HG02852 (cell line): Measurements from ENCODE around the gene TGM5.
"Not testable (repeated sequence)": the region's sequence is repeated elsewhere in the genome, so short reads cannot be mapped to it uniquely, and the experiment has no call there.

Experiments
- ATAC-seq: cut with Tn5 transposase; IDR thresholded peaks from one replicate; pipeline ENCODE4 v1.9.1; 2021; ENCODE audit warnings: mild to moderate bottlenecking, moderate library complexity; ENCODE audit not compliant: unreplicated experiment

The TGM5 gene

GRCh38 chr15:43246261-43246774, 20.4 kb downstream of the TGM5 start:
- ATAC-seq, result no peak

GRCh38 chr15:43244092-43244491, 22.6 kb downstream of the TGM5 start:
- no peak for ATAC-seq

DNA sequence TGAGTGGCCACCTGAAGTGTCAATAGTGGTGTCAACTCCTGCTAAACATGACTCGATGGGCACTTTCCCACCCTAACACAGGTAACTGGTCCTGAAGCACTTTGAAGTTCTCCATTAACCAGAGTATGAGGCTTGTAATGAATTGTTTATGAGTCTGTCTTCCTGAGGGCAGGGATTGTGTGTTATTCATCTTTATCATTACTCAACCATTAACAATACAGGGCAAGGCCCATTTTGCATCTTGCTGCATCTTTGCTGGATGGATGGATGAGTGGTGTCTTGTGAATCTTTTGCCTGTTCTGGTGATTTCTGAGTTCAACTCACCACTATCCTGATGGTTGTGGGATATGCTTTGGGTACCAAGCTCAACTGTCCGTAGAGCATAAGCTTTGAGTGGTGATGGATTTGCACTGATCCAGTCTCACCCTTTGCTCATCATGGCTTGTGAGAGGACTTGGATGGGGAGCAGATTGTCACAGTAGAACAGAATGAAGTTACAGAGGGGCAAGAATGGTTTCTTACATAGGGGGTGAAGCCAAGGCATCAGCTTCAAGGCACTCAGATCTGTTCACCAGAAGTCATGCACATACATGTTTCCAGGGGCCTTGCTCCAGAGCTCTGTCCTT, 23.6 kb downstream of the TGM5 start:
- no peak for ATAC-seq

DNA sequence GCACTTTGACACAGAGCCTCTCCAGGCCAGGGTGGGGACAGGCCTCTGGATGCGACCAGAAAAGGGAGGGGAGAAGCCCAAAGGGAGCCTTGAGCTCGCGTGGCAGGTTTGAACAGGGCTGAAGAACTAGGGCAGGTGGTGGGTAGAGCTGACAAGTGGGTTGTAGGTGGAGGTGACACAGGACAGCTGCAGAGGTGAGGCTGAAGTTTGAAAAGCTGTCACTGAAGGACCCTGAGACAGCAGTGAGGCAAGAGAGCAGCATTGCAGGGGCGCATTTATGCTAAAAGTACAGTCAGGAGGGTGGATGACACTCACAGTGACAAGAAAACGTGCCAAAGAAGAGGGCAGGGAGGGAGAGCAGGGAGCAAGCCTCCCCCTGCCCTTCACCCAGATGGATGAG, 24.1 kb downstream of the TGM5 start:
- no peak for ATAC-seq

DNA sequence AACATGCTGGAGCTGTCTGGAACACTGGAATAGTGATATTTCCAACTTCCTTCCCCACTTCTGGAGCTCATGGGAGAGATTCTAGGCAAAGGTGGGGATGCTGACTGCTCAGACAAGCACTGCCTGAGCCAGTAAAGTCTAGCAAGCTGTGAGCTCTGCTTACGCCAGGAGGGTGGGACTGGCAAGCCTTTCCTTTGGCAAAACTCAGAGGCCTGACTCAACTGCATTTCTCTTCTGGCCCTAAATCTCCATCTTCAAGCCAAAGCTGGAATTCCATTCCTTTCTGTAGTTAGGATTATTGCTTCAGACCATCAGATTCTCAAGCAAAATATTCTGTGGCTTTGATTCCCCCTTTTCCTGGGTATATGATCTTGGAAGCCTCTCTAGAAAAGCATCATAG, 25.6 kb downstream of the TGM5 start:
- ATAC-seq, result no peak

GRCh38 chr15:43239732-43240491, 26.8 kb downstream of the TGM5 start:
- ATAC-seq, result no peak

DNA sequence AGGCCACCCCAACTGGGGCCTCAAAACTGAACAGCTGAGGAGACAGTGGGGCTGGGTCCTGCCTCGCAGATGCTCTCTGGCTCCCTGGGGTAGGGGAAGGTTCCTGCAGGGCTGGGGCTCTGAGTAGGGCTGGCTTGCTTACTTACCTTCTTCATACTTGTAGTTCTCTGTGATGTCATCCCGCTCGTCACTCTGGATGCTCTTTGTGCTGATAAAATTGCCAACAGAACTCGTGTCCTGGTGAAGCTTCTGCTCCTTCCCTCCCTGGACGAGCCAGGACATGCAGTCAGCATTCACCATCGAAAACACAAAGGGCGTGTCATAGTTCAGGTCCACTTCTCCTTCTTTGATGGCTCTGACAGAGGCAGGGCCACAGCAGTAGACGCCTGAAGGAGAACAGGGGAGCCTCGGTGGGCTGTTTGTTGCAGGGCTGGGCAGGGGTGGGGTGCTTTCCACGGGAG, 28.0 kb downstream of the TGM5 start:
- no peak for ATAC-seq

- no peak for ATAC-seq
These were observed 28.8 kb downstream of the TGM5 start for GRCh38 chr15:43237842-43238470.

DNA sequence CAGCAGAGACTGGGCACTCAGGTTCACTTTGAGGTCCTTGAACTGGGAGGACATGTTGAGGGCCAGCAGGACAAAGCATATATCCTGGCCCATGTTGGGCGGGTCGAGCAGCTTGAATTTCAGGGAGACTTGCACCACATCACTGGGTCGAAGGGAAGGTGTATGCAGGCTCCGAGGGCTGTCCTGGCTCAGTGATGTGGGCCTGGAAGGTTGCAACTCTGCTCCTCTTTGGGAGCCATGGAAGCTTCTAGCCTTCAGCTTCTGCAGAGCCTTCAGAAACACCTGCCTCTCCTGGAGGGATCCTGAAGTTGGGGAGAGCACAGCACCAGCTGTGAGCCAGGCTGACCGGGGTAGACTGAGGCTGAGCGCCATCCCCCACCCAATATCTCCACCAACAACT, 31.2 kb downstream of the TGM5 start:
- no peak for ATAC-seq

- no peak for ATAC-seq
These were observed 34.3 kb downstream of the TGM5 start for GRCh38 chr15:43232289-43232874.

- no peak for ATAC-seq
These were observed 36.0 kb downstream of the TGM5 start for GRCh38 chr15:43230640-43231115.

- no peak for ATAC-seq
These were observed 36.8 kb downstream of the TGM5 start for GRCh38 chr15:43229977-43230376.

- no peak for ATAC-seq
These were observed 40.1 kb downstream of the TGM5 start for GRCh38 chr15:43226436-43227305.

GRCh38 chr15:43225950-43226255, 40.8 kb downstream of the TGM5 start:
- ATAC-seq, result not testable (repeated sequence)

DNA sequence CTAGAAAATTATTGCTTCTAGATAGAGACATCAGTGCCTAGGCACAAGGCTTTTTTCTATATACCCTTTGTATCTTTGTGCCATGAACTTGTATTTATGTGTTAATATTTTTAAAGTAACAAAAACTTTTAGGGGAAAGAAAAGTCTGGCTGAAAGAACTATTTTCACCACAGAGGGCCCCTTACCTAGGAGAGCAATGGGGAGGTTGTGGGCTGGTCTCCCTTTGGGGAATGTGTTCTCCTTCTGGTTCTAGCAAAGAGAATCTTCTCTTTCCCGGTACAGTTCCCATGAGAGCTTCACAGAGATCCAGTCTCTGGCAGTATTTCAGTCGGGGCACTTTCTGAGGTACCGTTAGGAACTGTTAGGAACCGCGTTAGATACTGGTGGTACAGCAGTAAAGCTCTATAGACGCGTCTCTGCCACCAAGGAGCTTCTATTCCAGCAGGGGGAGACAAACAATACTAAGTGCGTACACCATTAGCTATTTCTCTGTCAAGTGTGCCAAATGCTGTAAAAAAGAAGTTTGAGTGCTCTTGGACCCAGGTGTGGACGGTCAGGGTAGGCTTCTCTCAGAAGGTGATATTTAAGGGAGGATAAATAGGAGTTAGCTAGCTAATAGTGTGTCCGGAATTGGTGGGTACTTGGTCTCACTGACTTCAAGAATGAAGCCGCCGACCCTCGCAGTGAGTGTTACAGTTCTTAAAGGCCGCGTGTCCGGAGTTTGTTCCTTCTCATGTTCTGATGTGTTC, 41.4 kb downstream of the TGM5 start:
- ATAC-seq, result no peak

GRCh38 chr15:43221422-43221821, 45.3 kb downstream of the TGM5 start:
- no peak for ATAC-seq

- no peak for ATAC-seq
These were observed 45.7 kb downstream of the TGM5 start, which contains the start of gene EPB42 for GRCh38 chr15:43220991-43221403. EPB42 (minus strand) TSS chr15:43221018; CDS start chr15:43220825, 193 bp downstream.

DNA sequence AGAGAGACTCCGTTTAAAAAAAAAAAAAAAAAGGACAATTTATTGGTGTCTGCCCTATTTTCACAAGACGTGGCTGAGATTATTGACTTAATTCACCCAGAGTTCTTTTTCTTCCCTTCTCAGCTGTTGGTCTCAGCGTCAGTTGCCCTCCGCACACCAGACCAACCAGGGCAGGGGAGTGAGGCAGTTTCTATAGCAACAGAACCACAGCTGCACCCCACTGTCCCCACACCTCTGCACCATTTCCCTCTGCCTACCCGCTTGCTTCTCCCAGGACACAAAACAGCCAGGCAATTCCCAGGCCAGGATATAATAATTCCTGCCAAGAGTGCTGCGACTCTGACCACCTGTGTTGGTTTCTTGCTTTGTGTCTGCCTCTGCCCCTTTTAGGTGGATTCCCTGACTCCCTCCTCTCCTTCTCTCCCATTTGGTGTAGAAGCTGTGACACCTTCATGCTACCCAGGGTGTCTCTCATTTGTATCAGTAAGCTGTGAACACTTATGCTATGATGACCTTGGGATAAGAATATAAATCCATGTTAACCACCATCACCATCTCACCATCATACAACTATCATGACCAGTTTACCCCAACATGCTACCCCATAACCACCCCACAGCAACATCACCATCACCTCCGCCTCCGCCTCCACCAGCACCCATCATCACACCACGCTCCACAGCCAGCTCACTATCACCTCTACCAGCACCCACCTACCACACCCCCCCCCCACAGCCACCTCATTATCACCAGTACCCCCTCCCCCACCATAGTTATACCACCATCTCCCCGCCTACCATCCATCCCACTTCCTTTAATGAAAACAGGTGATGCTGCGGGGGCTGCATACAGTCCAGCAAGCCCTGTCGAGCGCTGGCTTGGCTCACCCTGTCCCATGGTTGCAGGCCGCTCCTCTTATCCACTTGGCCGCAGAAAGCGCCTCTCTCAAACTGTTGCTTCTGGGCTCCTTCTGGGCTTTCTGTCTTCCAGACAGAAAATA, 46.5 kb downstream of the TGM5 start:
- ATAC-seq, result no peak
